Body of pancreas (tissue), 4 donors: Measurements from ENCODE around the gene TOGARAM1. TPM values are rescaled to one million over a fixed set of nuclear protein-coding genes. Genes with fewer than 3 reads are reported as not detected.

Source experiments
- ATAC-seq: fragments of 150-250 bp; one replicate; pipeline ENCODE4 v1.9.1; 2016
- DNase-seq, 4 donors: peaks; one replicate each; pipeline ENCODE4 v3.0.0-alpha.2; 2019
- H3K27ac ChIP-seq, 4 donors: fragments of 200-600 bp; sonication (generic); 1 replicate in 3 of 4; 2 replicates in 1 of 4; pipeline versions ENCODE4 v1.5.1 to v1.6.1; 2016 to 2019; ENCODE audit warnings: mild to moderate bottlenecking in 1 of 4, mixed read lengths in 1 of 4, moderate library complexity in 1 of 4
- H3K27me3 ChIP-seq, 2 donors: fragments of 200-600 bp; sonication (generic); one replicate each; pipeline ENCODE4 v1.6.0; 2016; ENCODE audit warnings: mild to moderate bottlenecking in 1 of 2
- H3K36me3 ChIP-seq, 2 donors: fragments of 200-600 bp; sonication (generic); replicated peaks in 1 of 2; 2 replicates each; pipeline ENCODE4 v1.5.1; 2016; ENCODE audit warnings: low read depth in 2 of 2; ENCODE audit not compliant: insufficient read depth in 1 of 2
- H3K4me1 ChIP-seq: fragments of 200-600 bp; sonication (generic); one replicate; pipeline ENCODE4 v1.6.0; 2016
- H3K4me3 ChIP-seq, 2 donors: fragments of 200-600 bp; sonication (generic); 1 replicate in 1 of 2; 2 replicates in 1 of 2; pipeline ENCODE4 v1.5.1; 2016 to 2019
- H3K9me3 ChIP-seq, 3 donors: fragments of 200-600 bp; sonication (generic); 1 replicate in 2 of 3; 2 replicates in 1 of 3; pipeline ENCODE4 v1.5.1; 2016
- CTCF ChIP-seq, 7 experiments: fragments of 450-650 bp in 4 of 7; fragments of 200-600 bp in 3 of 7; sonication (generic) in 3 of 7; IDR thresholded peaks; one replicate each; pipeline ENCODE4 v1.5.1; 2016 to 2019; ENCODE audit warnings: antibody characterized with exemption in 7 of 7
- POLR2A ChIP-seq, 3 donors: fragments of 450-650 bp; IDR thresholded peaks; one replicate each; pipeline ENCODE4 v1.6.1; 2016; ENCODE audit warnings: antibody characterized with exemption in 3 of 3, mild to moderate bottlenecking in 2 of 3
- WGBS, 2 donors: methylation state at CpG; one replicate each; pipeline ENCODE4 v1.1.5; 2017; 5-methylcytosine and 5-hydroxymethylcytosine counted together
- intact Hi-C: fragments of 100-400 bp; cut with DNase I; formaldehyde crosslinking; loops from one replicate; pipeline ENCODE4 v1.15.1; 2023
- total RNA-seq, 2 donors: library from RNA; depleted of rRNA; stranded (reverse); fragments of >200 nt; gene quantifications; one replicate each; pipeline ENCODE4 v1.1.0, GENCODE V29; 2016

The TOGARAM1 gene
- total RNA-seq, 2 donors from 2014 or later, result 23.6 to 38.6 TPM

DNA sequence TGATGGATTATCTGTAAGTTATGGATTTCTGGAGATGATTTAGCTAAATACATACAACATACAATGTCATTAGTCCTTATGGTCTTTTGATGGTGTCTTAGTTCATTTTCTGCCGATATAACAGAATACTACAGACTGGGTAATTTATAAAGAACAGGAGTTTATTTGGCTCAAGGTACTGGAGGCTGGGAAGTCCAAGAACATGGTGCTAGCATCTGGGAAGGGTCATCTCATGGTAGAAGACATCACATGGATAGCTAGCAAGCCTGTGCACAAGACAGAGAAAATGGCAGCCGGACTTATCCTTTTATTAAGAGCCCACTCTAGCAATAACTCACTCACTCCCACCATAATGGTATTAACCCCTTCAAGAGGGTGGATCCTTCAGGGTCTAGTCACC is 24.4 kb upstream of the TOGARAM1 start:
- no peaks in the 10 kb centered on the region for H3K9me3 ChIP-seq
- H3K36me3 ChIP-seq, result no peaks in the 10 kb centered on the region
- TF ChIP-seq CTCF (IDR thresholded peaks at IDR 0.05), result no peak
- no peak for TF ChIP-seq POLR2A (IDR thresholded peaks at IDR 0.05)
- intact Hi-C loops, result no loop called here
- no peak for ATAC-seq
- H3K4me1 ChIP-seq, result no peaks in the 10 kb centered on the region
- H3K27ac ChIP-seq, result no peak overlapping the region
- no peak for DNase-seq
- H3K27me3 ChIP-seq, result no peaks in the 10 kb centered on the region
- 96 to 100% methylated on average over 2 of the region's 2 CpGs for WGBS, 2 donors
- no peak overlapping the region for H3K4me3 ChIP-seq

- no peaks in the 10 kb centered on the region for H3K27me3 ChIP-seq
- DNase-seq, result no peak
- no peak overlapping the region for H3K4me3 ChIP-seq
- peaks cover under 1 to 4% of the 10 kb centered on the region in 2 donors for H3K36me3 ChIP-seq
- ATAC-seq, result no peak
- no peaks in the 10 kb centered on the region for H3K9me3 ChIP-seq
- intact Hi-C loops, result no loop called here
- no peak for TF ChIP-seq POLR2A (IDR thresholded peaks at IDR 0.05)
- no peak for TF ChIP-seq CTCF (IDR thresholded peaks at IDR 0.05)
- H3K4me1 ChIP-seq, result no peaks in the 10 kb centered on the region
- no peak overlapping the region for H3K27ac ChIP-seq
Observed at GRCh38 chr14:44940211-44940610, 21.8 kb upstream of the TOGARAM1 start.

DNA sequence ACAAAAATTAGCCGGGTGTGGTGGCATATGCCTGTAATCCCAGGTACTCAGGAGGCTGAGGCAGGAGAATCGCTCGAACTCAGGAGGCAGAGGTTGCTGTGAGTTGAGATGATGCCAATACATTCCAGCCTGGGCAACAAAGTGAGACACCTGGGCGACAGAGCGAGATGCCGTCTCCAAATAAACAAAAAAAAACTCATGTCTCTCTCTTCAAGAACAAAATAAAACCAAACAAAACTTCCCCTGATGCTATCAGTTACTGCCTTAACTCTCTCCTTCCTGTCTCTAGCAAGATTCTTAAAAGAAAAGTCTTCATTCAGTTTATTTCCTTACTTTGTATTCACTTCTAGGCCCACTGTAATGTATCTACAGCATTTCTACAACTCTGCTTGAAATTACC is 21.0 kb upstream of the TOGARAM1 start:
- TF ChIP-seq POLR2A (IDR thresholded peaks at IDR 0.05) (no peak), CTCF (IDR thresholded peaks at IDR 0.05) (no peak)
- intact Hi-C loops, result no loop called here
- DNase-seq (no peak), ATAC-seq (no peak)
- H3K9me3 ChIP-seq, result no peaks in the 10 kb centered on the region
- no peak overlapping the region for H3K27ac ChIP-seq
- WGBS, 2 donors, result 87 to 97% methylated on average over 6 of the region's 6 CpGs
- no peaks in the 10 kb centered on the region for H3K4me1 ChIP-seq
- no peaks in the 10 kb centered on the region for H3K27me3 ChIP-seq
- peaks cover 5 to 7% of the 10 kb centered on the region in 2 donors for H3K36me3 ChIP-seq
- H3K4me3 ChIP-seq, result no peak overlapping the region

DNA sequence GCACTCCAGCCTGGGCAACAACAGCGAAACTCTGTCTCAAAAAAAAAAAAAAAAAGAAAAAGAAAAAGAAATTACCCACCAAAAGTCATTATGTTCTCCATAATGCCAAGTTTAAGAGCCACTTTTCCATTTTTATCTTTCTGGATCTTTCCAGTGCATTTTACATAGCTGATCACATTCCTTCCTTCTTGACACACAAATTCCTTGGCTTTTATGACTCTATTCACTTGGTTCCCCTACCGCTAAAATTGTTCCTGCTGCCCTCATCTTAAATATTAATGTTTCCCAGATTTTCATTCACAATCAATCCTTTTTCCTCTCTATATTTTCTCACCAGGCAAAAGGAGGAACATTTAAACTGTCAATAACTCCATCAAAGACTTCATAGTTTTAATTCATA is 20.4 kb upstream of the TOGARAM1 start:
- H3K36me3 ChIP-seq, result peaks cover 5 to 7% of the 10 kb centered on the region in 2 donors
- no peak overlapping the region for H3K27ac ChIP-seq
- no peak overlapping the region for H3K4me3 ChIP-seq
- TF ChIP-seq POLR2A (IDR thresholded peaks at IDR 0.05) (no peak), CTCF (IDR thresholded peaks at IDR 0.05) (no peak)
- no peaks in the 10 kb centered on the region for H3K4me1 ChIP-seq
- no peaks in the 10 kb centered on the region for H3K27me3 ChIP-seq
- no peaks in the 10 kb centered on the region for H3K9me3 ChIP-seq
- intact Hi-C loops, result no loop called here
- ATAC-seq (no peak), DNase-seq (no peak)
- WGBS, 2 donors, result 91 to 97% methylated on average over 2 of the region's 2 CpGs

- Histone ChIP-seq H3K4me1 (no peaks in the 10 kb centered on the region), H3K9me3 (no peaks in the 10 kb centered on the region), H3K27ac (no peak overlapping the region), H3K4me3 (no peak overlapping the region), H3K36me3 (peaks cover 5 to 7% of the 10 kb centered on the region in 2 donors), H3K27me3 (no peaks in the 10 kb centered on the region)
- TF ChIP-seq CTCF (IDR thresholded peaks at IDR 0.05), result no peak
- no peak for TF ChIP-seq POLR2A (IDR thresholded peaks at IDR 0.05)
- ATAC-seq, result no peak
- 96 to 100% methylated on average over 1 of the region's 1 CpG for whole genome bisulfite sequencing, 2 donors
- DNase-seq, result no peak
- intact Hi-C loops, result no loop called here
Observed at GRCh38 chr14:44942436-44942835, 19.6 kb upstream of the TOGARAM1 start.
